RWPE2 (cell line): ENCODE results near the gene GID4.

Source experiments
- ATAC-seq: fragments of 200-7000 bp; cut with Tn5 transposase; 3 replicates; pipeline ENCODE4 v1.9.1; 2021; ENCODE audit warnings: low read depth
- DNase-seq: peaks from one replicate; pipeline ENCODE4 v3.0.0-alpha.2; 2020; ENCODE audit warnings: low spot score
- H3K27ac ChIP-seq: fragments of 450-650 bp; 2 replicates; pipeline ENCODE4 v1.5.1; 2017; ENCODE audit warnings: mild to moderate bottlenecking; ENCODE audit not compliant: poor library complexity, severe bottlenecking
- H3K27me3 ChIP-seq: fragments of 250-450 bp; sonication (Bioruptor Pico); 2 replicates; pipeline ENCODE4 v1.5.1; 2021; ENCODE audit warnings: mild to moderate bottlenecking, moderate library complexity; ENCODE audit not compliant: insufficient read depth, poor library complexity, severe bottlenecking
- H3K36me3 ChIP-seq: fragments of 250-450 bp; sonication (Bioruptor Pico); 2 replicates; pipeline ENCODE4 v1.5.1; 2020; ENCODE audit warnings: low read depth, mild to moderate bottlenecking, moderate library complexity
- H3K4me1 ChIP-seq: fragments of 250-450 bp; sonication (Bioruptor Pico); 2 replicates; pipeline ENCODE4 v1.5.1; 2021; ENCODE audit warnings: mild to moderate bottlenecking, moderate library complexity; ENCODE audit not compliant: insufficient read depth, poor library complexity, severe bottlenecking
- H3K4me3 ChIP-seq: fragments of 250-450 bp; sonication (Bioruptor Pico); 2 replicates; pipeline ENCODE4 v1.5.1; 2021; ENCODE audit warnings: mild to moderate bottlenecking, moderate library complexity; ENCODE audit not compliant: severe bottlenecking
- H3K9me3 ChIP-seq: fragments of 250-450 bp; sonication (Bioruptor Pico); 2 replicates; pipeline ENCODE4 v1.5.1; 2021; ENCODE audit warnings: mild to moderate bottlenecking, moderate library complexity; ENCODE audit not compliant: severe bottlenecking
- CTCF ChIP-seq: fragments of 450-650 bp; IDR thresholded peaks from one replicate; pipeline ENCODE4 v1.5.1; 2017; ENCODE audit warnings: mild to moderate bottlenecking, moderate library complexity; ENCODE audit not compliant: poor library complexity, severe bottlenecking

Gene GID4

GRCh38 chr17:18038861-18039534 lies at the start of gene GID4, which contains the start of gene ATPAF2:
Gene GID4, plus strand, starts transcription at chr17:18039408. Its CDS starts 57 bp downstream, at chr17:18039465.
Gene ATPAF2, minus strand, starts transcription at chr17:18039168. Its CDS starts 155 bp downstream, at chr17:18039013.
- DNase-seq = peak; percentile 99
- no peaks in the 10 kb centered on the region for H3K9me3 ChIP-seq
- H3K27ac ChIP-seq = peak within 1 kb of the TSS; percentile 45
- no peak for TF ChIP-seq CTCF
- H3K36me3 ChIP-seq = peaks cover 6% of the 10 kb centered on the region; the same call in 1 of the 2 replicates
- peak; percentile 87 for ATAC-seq
- H3K4me3 ChIP-seq = peak within 1 kb of the TSS; percentile 58
- no peaks in the 10 kb centered on the region for H3K4me1 ChIP-seq
- no peaks in the 10 kb centered on the region for H3K27me3 ChIP-seq

GRCh38 chr17:17989618-17990017 lies 49.6 kb upstream of the GID4 start:
- TF ChIP-seq CTCF = no peak
- Histone ChIP-seq H3K27ac (peak overlapping the region; percentile 79), H3K9me3 (no peaks in the 10 kb centered on the region), H3K4me1 (peaks cover 18% of the 10 kb centered on the region), H3K27me3 (no peaks in the 10 kb centered on the region), H3K36me3 (no peaks in the 10 kb centered on the region), H3K4me3 (no peak overlapping the region)
- no peak for DNase-seq
- no peak for ATAC-seq

- H3K27me3 ChIP-seq = no peaks in the 10 kb centered on the region
- H3K4me3 ChIP-seq = no peak overlapping the region
- DNase-seq (no peak), ATAC-seq (peak; percentile 16; the same call in 1 of the 3 replicates)
- no peak for TF ChIP-seq CTCF
- H3K9me3 ChIP-seq = no peaks in the 10 kb centered on the region
- peaks cover 18% of the 10 kb centered on the region for H3K4me1 ChIP-seq
- H3K36me3 ChIP-seq = no peaks in the 10 kb centered on the region
- peak overlapping the region; percentile 79 for H3K27ac ChIP-seq
Observed at GRCh38 chr17:17990282-17990681, 48.9 kb upstream of the GID4 start.

GRCh38 chr17:17993366-17993765 lies 45.8 kb upstream of the GID4 start:
- Histone ChIP-seq H3K27ac (no peak overlapping the region), H3K4me3 (no peak overlapping the region), H3K36me3 (no peaks in the 10 kb centered on the region), H3K9me3 (no peaks in the 10 kb centered on the region), H3K4me1 (peaks cover 18% of the 10 kb centered on the region), H3K27me3 (no peaks in the 10 kb centered on the region)
- DNase-seq = no peak
- no peak for TF ChIP-seq CTCF
- ATAC-seq = no peak

- Histone ChIP-seq H3K4me1 (peaks cover 18% of the 10 kb centered on the region), H3K27ac (no peak overlapping the region), H3K36me3 (no peaks in the 10 kb centered on the region), H3K27me3 (no peaks in the 10 kb centered on the region), H3K9me3 (no peaks in the 10 kb centered on the region), H3K4me3 (no peak overlapping the region)
- ATAC-seq = no peak
- no peak for DNase-seq
- no peak for TF ChIP-seq CTCF
Observed at GRCh38 chr17:17993852-17994251, 45.4 kb upstream of the GID4 start.
